WERI-Rb-1 (cell line): ENCODE data around the gene CRKL.

Experiments
- DNase-seq: peaks from one replicate; pipeline ENCODE4 v3.0.0-alpha.2; 2020
- H3K27ac ChIP-seq: fragments of 250-450 bp; sonication (Bioruptor Pico); 2 replicates; pipeline ENCODE4 v1.5.1; 2020; ENCODE audit warnings: mild to moderate bottlenecking, moderate library complexity
- H3K27me3 ChIP-seq: fragments of 250-450 bp; sonication (Bioruptor Pico); 2 replicates; pipeline ENCODE4 v1.5.1; 2021; ENCODE audit warnings: mild to moderate bottlenecking, low read depth, moderate library complexity; ENCODE audit not compliant: insufficient read depth, severe bottlenecking
- H3K36me3 ChIP-seq: fragments of 250-450 bp; sonication (Bioruptor Pico); 2 replicates; pipeline ENCODE4 v1.5.1; 2020; ENCODE audit warnings: mild to moderate bottlenecking, moderate library complexity
- H3K4me3 ChIP-seq: 2 replicates; pipeline ENCODE4 v1.5.1; 2011; ENCODE audit warnings: low read depth, mild to moderate bottlenecking, control low read depth, low read length
- H3K9me3 ChIP-seq: fragments of 250-450 bp; sonication (Bioruptor Pico); 2 replicates; pipeline ENCODE4 v1.5.1; 2021; ENCODE audit warnings: mild to moderate bottlenecking, moderate library complexity; ENCODE audit not compliant: severe bottlenecking
- TF ChIP-seq, protein P1 (sequence below): IDR thresholded peaks from 2 replicates; pipeline ENCODE4 v1.5.1; 2011; ENCODE audit warnings: low read depth, mild to moderate bottlenecking, control low read depth, inconsistent platforms, low read length

The CRKL gene

DNA sequence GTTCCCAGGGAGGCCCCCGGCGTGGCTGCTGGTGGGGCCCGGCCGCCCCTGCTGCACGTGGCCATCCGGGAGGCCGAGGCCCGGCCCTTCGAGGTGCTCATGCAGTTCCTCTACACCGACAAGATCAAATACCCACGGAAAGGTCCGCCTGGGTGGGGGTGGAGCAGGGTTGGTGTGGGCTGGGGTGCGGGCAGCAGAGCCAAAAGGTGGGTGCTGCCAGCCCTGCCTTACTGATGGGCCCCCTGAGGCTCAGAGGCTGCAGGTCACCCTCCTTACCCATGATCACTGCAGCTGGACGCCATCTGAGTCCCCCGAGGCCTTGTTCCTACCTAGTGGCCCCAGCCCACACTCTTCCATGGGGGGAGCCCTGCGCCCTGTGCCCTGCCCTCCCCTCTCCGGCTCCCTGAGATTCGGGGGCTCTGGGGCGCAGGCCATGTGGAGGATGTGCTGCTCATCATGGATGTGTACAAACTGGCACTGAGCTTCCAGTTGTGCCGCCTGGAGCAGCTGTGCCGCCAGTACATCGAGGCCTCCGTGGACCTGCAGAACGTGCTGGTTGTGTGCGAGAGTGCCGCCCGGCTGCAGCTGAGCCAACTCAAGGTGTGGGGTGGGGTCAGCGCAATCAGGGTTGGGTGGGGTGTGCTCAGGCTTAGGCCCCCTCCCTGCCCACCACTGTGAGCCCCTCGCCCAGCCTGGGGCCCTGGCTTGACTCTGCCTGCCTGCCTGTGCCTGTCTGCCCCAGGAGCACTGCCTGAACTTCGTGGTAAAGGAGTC, 77.1 kb downstream of the CRKL start:
- H3K27ac ChIP-seq: no peak overlapping the region
- DNase-seq: no peak
- no peaks in the 10 kb centered on the region for H3K9me3 ChIP-seq
- H3K27me3 ChIP-seq: no peaks in the 10 kb centered on the region
- TF ChIP-seq, protein P1, sequence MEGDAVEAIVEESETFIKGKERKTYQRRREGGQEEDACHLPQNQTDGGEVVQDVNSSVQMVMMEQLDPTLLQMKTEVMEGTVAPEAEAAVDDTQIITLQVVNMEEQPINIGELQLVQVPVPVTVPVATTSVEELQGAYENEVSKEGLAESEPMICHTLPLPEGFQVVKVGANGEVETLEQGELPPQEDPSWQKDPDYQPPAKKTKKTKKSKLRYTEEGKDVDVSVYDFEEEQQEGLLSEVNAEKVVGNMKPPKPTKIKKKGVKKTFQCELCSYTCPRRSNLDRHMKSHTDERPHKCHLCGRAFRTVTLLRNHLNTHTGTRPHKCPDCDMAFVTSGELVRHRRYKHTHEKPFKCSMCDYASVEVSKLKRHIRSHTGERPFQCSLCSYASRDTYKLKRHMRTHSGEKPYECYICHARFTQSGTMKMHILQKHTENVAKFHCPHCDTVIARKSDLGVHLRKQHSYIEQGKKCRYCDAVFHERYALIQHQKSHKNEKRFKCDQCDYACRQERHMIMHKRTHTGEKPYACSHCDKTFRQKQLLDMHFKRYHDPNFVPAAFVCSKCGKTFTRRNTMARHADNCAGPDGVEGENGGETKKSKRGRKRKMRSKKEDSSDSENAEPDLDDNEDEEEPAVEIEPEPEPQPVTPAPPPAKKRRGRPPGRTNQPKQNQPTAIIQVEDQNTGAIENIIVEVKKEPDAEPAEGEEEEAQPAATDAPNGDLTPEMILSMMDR: no peak
- peaks cover 53% of the 10 kb centered on the region for H3K36me3 ChIP-seq
- no peak overlapping the region for H3K4me3 ChIP-seq

GRCh38 chr22:20994902-20995241, 77.7 kb downstream of the CRKL start:
- Histone ChIP-seq H3K9me3 (no peaks in the 10 kb centered on the region), H3K27me3 (no peaks in the 10 kb centered on the region), H3K27ac (no peak overlapping the region), H3K4me3 (no peak overlapping the region), H3K36me3 (peaks cover 58% of the 10 kb centered on the region)
- no peak for DNase-seq
- TF ChIP-seq, protein P1: no peak

DNA sequence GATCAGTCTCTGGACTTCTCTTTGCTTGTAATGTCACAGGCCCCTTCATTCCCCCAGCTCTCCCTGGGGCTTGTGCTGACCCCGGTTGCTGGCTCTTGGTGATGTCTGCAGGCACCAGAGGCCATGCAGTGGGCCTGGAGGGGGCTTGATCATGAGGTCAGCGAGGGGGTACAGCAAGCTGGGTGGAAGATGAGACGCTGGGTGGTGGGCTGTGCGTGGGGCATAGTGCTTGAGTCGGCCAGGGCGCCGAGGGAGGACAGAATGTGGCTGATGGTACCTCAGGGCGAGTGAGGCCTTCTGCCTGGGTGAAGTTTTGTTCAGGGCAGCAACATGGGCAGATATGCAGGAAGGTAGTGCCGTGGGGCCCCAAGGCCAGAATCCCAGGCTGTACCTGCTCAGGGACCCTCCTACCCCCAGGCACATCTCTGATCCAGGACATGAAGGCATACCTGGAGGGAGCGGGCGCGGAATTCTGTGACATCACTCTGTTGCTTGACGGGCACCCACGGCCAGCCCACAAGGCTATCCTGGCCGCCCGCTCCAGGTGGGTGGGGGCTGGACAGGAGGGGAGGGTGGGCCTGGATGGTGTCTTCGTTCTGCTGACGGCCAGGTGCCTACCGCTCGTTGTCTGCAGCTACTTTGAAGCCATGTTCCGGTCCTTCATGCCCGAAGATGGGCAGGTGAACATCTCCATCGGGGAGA, 78.3 kb downstream of the CRKL start:
- Histone ChIP-seq H3K27me3 (no peaks in the 10 kb centered on the region), H3K36me3 (peaks cover 64% of the 10 kb centered on the region), H3K4me3 (no peak overlapping the region), H3K9me3 (no peaks in the 10 kb centered on the region), H3K27ac (no peak overlapping the region)
- TF ChIP-seq, protein P1: no peak
- DNase-seq: no peak

DNA sequence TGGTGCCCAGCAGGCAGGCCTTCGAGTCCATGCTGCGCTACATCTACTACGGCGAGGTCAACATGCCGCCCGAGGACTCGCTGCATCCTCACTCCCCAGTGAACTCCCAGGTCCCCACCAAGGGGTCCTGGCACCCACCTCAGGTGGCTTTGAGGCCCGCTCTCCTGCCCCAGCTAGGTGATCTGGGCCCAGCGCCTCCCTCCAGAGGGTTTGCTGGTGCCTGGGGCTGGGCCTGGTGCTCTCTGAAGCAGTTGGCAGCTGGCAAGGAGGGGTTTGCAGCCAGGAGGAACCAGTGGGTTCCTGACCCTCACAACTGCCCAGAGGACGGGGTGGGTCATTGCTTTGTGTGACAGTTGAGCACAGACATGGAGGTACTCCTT, 78.8 kb downstream of the CRKL start:
- no peaks in the 10 kb centered on the region for H3K27me3 ChIP-seq
- no peaks in the 10 kb centered on the region for H3K9me3 ChIP-seq
- TF ChIP-seq, protein P1: no peak
- no peak for DNase-seq
- no peak overlapping the region for H3K27ac ChIP-seq
- H3K36me3 ChIP-seq: peaks cover 67% of the 10 kb centered on the region
- H3K4me3 ChIP-seq: no peak overlapping the region

DNA sequence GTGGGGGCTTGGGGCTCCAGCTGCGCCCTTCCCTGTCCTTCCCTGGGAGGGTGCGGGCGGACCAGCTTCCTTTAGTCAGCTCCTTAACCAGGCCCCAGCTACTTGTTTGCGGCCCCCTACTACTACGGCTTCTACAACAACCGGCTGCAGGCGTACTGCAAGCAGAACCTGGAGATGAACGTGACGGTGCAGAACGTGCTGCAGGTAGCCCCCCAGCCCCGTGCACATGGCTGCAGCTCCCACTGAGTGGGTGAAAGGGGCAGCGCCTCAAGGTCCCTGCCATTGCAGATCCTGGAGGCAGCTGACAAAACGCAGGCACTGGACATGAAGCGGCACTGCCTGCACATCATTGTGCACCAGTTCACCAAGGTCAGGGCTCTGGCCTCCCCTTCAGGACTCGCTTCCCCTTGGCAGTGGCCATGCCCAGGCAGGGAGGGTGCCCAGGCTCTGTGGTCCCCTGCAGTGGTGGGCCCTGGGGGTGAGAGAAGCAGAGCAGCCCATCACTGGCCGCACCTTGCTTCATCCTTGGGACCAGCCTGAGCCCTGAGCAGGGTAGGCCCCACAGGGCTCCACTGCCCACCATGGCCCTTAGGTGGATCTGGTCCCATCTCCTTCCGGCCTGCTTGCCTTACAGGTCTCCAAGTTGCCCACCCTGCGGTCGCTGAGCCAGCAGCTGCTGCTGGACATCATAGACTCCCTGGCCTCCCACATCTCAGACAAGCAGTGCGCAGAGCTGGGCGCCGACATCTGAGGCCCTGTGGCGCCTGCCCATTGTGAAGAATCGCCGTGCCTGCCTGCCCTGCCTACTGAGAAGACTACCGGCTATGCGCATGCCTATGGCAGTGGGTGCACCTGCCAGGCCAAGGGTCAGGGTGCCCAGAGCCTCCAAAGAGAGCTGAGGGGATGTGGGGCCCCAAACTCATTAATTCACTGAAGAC, 79.7 kb downstream of the CRKL start:
- Histone ChIP-seq H3K36me3 (peaks cover 63% of the 10 kb centered on the region), H3K4me3 (no peak overlapping the region)

More for the DNA sequence above, 79.7 kb downstream of the CRKL start:
- TF ChIP-seq, protein P1: no peak
- Histone ChIP-seq H3K27me3 (no peaks in the 10 kb centered on the region), H3K27ac (no peak overlapping the region), H3K9me3 (no peaks in the 10 kb centered on the region)
- DNase-seq: no peak
